ENCODE measurements around the gene TMC3.
A peak's percentile ranks its signal among the peaks of the same experiment; 100 is the strongest.

TMC3 gene

GRCh38 chr15:81337241-81337640 lies 36.8 kb downstream of the TMC3 start:
- Histone ChIP-seq H3K4me2 (ENCODE audit: low read length) (no peak overlapping the region), H3K4me3 (ENCODE audit: low read depth, low read length, poor library complexity, severe bottlenecking) (no peak overlapping the region), H3K9me3 (ENCODE audit: low read length) (no peaks in the 10 kb centered on the region), H3K27me3 (ENCODE audit: insufficient read depth, low read length) (no peaks in the 10 kb centered on the region), H3K9ac (ENCODE audit: low read length) (no peak overlapping the region), H2AFZ (ENCODE audit: low read length) (no peak overlapping the region), H3K27ac (ENCODE audit: low read depth, low read length, poor library complexity, severe bottlenecking) (no peak overlapping the region), H3K79me2 (ENCODE audit: insufficient read depth, low read length) (no peaks in the 10 kb centered on the region), H3K36me3 (ENCODE audit: insufficient read depth, low read length) (no peaks in the 10 kb centered on the region), H3F3A (ENCODE audit: insufficient read depth, low read length) (no peaks in the 10 kb centered on the region), H3K4me1 (ENCODE audit: insufficient read depth, low read length, severe bottlenecking) (no peaks in the 10 kb centered on the region), H4K20me1 (ENCODE audit: insufficient read depth, low read length) (no peaks in the 10 kb centered on the region), H3K9me2 (ENCODE audit: low read depth, low read length) (no peaks in the 10 kb centered on the region)
- no peak for TF ChIP-seq CTCF (IDR thresholded peaks at IDR 0.05; ENCODE audit: low read length)
- TF ChIP-seq EZH2 (IDR thresholded peaks at IDR 0.05; ENCODE audit: borderline replicate concordance, low read length) = no peak

- H3K9me2 ChIP-seq (ENCODE audit: low read depth, low read length) = no peaks in the 10 kb centered on the region
- no peak for TF ChIP-seq EZH2 (IDR thresholded peaks at IDR 0.05; ENCODE audit: borderline replicate concordance, low read length)
- peak; percentile 69 for TF ChIP-seq CTCF (IDR thresholded peaks at IDR 0.05; ENCODE audit: low read length)
- no peak overlapping the region for H3K4me3 ChIP-seq (ENCODE audit: low read depth, low read length, poor library complexity, severe bottlenecking)
- no peaks in the 10 kb centered on the region for H3K36me3 ChIP-seq (ENCODE audit: insufficient read depth, low read length)
- no peaks in the 10 kb centered on the region for H3F3A ChIP-seq (ENCODE audit: insufficient read depth, low read length)
- H3K9ac ChIP-seq (ENCODE audit: low read length) = no peak overlapping the region
- H3K9me3 ChIP-seq (ENCODE audit: low read length) = no peaks in the 10 kb centered on the region
- no peaks in the 10 kb centered on the region for H3K27me3 ChIP-seq (ENCODE audit: insufficient read depth, low read length)
- no peak overlapping the region for H2AFZ ChIP-seq (ENCODE audit: low read length)
- H3K4me2 ChIP-seq (ENCODE audit: low read length) = no peak overlapping the region
- no peaks in the 10 kb centered on the region for H4K20me1 ChIP-seq (ENCODE audit: insufficient read depth, low read length)
- H3K4me1 ChIP-seq (ENCODE audit: insufficient read depth, low read length, severe bottlenecking) = no peaks in the 10 kb centered on the region
- no peak overlapping the region for H3K27ac ChIP-seq (ENCODE audit: low read depth, low read length, poor library complexity, severe bottlenecking)
- no peaks in the 10 kb centered on the region for H3K79me2 ChIP-seq (ENCODE audit: insufficient read depth, low read length)
Observed at GRCh38 chr15:81336568-81336967, 37.4 kb downstream of the TMC3 start.

- no peaks in the 10 kb centered on the region for H3K9me3 ChIP-seq (ENCODE audit: low read length)
- no peaks in the 10 kb centered on the region for H4K20me1 ChIP-seq (ENCODE audit: insufficient read depth, low read length)
- no peaks in the 10 kb centered on the region for H3K9me2 ChIP-seq (ENCODE audit: low read depth, low read length)
- no peaks in the 10 kb centered on the region for H3K4me1 ChIP-seq (ENCODE audit: insufficient read depth, low read length, severe bottlenecking)
- no peak overlapping the region for H2AFZ ChIP-seq (ENCODE audit: low read length)
- no peaks in the 10 kb centered on the region for H3F3A ChIP-seq (ENCODE audit: insufficient read depth, low read length)
- H3K4me3 ChIP-seq (ENCODE audit: low read depth, low read length, poor library complexity, severe bottlenecking) = no peak overlapping the region
- no peak overlapping the region for H3K27ac ChIP-seq (ENCODE audit: low read depth, low read length, poor library complexity, severe bottlenecking)
- no peaks in the 10 kb centered on the region for H3K79me2 ChIP-seq (ENCODE audit: insufficient read depth, low read length)
- H3K36me3 ChIP-seq (ENCODE audit: insufficient read depth, low read length) = no peaks in the 10 kb centered on the region
- H3K4me2 ChIP-seq (ENCODE audit: low read length) = no peak overlapping the region
- no peak for TF ChIP-seq EZH2 (IDR thresholded peaks at IDR 0.05; ENCODE audit: borderline replicate concordance, low read length)
- TF ChIP-seq CTCF (IDR thresholded peaks at IDR 0.05; ENCODE audit: low read length) = no peak
- H3K9ac ChIP-seq (ENCODE audit: low read length) = no peak overlapping the region
- H3K27me3 ChIP-seq (ENCODE audit: insufficient read depth, low read length) = no peaks in the 10 kb centered on the region
Observed at GRCh38 chr15:81335631-81336030, 38.4 kb downstream of the TMC3 start.
